GM11168 (cell line): Measurements from ENCODE around the gene PHOX2A.

Experiments
- in situ Hi-C: fragments of 300-500 bp; cut with MboI; formaldehyde crosslinking; loops from one replicate; pipeline ENCODE4 v1.12.0; 2022; ENCODE audit warnings: low sequenced_read_pairs; ENCODE audit not compliant: unreplicated experiment

PHOX2A gene

GRCh38 chr11:72190631-72191071 is 53.3 kb downstream of the PHOX2A start:
- in situ Hi-C loops = no loop called here

GRCh38 chr11:72189455-72190250 is 54.3 kb downstream of the PHOX2A start:
- in situ Hi-C loops = no loop called here
